NCI-H2107 treated with DMSO at 0.1 percent for 48 hours (cell line): ENCODE data around the gene ARL5A.
"Not testable (repeated sequence)": the region's sequence is repeated elsewhere in the genome, so short reads cannot be mapped to it uniquely, and the experiment has no call there.

Source experiments
- DNase-seq: peaks from one replicate; lab custom pipeline; 2025; ENCODE audit not compliant: unreplicated experiment; lab: John Stamatoyannopoulos, UW

Gene ARL5A

DNA sequence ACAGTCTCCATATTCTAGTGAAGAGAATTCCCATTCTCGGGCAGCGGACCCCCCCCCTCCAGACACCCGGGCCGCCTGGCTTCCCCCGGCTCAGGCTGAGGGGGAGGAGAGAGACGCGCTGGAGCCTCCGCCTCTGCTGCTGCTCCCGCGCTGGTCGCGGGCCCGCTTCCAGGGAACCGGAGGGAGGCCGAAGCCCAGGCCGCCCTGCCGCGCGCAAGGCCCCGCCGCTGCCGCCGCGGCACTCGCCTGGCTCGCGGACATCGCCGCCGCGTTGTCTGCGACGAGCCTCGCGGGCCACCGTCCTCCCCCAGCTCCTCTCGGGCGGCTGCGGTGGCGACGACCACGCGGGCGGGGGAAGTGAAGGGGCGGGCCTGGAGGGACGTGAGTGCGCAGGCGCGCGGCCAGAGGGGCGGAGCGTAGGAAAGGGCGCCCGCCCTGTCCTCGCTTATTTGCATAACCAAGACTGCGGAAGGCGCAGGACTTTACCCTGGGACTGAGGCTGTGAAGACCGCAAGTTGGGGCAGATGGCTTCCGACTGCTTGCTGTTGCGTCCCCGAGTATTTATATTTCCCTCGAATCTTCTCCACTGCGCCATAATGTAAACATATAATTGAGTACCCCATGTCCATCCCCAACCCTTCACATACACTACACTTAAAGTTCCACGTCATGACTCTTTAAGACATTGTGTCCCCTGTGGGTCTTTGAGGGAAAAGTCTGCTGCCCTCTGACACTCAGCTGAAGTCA lies at the start of gene ARL5A:
TSS of gene ARL5A (minus strand) at position 279 of the 747 bp plus-strand sequence. CDS start at position 34, 245 bp downstream.
- peak; percentile 81 for DNase-seq

DNA sequence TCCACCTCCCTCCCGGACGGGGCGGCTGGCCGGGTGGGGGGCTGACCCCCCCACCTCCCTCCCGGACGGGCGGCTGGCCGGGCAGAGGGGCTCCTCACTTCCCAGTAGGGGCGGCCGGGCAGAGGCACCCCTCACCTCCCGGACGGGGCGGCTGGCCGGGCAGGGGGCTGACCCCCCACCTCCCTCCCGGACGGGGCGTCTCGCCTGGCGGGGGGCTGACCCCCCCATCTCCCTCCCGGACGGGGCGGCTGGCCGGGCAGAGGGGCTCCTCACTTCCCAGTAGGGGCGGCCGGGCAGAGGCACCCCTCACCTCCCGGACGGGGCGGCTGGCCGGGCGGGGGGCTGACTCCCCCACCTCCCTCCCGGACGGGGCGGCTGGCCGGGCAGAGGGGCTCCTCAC lies 47.4 kb upstream of the ARL5A start:
- not testable (repeated sequence) for DNase-seq

DNA sequence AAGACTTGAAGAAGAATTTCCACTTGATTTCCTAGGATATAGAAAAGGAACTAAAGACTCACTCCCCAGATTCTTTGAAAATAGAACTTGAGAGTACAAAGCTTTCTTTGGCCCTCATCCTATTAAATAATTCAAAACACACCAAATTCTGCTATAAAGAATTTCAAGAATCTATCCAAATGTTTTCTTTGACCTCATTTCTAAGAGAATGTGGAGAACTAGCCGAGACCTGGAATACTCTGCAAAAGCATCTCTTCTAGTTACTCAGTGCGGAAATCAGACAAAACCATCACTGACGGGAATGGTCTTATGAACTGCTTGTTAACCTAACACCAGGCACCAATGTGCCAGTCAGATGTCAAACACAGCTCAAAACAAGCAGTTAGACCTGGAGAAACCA lies 44.2 kb upstream of the ARL5A start:
- no peak for DNase-seq

DNA sequence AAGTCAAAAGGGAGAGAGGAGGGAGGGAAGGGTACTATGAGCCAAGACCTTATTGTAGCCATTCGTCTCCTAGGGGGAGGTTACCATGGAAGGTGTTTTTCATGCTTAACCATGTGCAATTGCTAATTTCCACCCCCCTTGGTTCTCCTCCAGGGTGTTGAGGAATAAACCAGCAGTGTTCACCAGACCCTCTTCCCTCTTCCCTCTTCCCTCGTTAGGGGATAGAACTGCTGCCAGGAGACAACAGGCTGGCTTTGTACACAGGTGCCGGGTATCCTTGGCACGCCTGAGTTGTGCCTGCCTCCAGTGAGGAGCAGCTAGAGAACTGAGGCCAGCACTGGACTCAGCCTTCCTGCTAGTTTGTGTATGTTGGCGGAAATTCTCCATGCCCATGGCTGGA lies 41.1 kb upstream of the ARL5A start:
- no peak for DNase-seq

DNA sequence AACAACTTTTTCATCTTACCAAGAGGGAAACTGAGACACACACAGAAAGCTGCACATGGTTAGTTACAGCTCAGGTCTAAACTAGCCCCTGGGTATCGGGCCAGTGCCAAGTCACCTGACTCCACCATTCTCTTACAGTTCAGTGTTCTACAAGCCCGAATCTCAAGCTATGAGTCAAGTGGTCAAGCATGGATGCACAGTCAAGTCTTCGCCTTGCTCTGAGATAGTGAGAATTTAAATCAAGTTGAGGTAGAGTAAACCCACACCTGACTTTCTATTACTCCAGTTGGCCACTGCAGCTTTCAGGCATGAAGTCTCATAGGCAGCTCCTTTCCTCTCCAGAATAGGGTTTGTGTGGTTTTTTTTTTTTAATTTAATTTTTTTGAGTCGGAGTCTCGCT lies 34.5 kb upstream of the ARL5A start:
- peak; percentile 39 for DNase-seq

DNA sequence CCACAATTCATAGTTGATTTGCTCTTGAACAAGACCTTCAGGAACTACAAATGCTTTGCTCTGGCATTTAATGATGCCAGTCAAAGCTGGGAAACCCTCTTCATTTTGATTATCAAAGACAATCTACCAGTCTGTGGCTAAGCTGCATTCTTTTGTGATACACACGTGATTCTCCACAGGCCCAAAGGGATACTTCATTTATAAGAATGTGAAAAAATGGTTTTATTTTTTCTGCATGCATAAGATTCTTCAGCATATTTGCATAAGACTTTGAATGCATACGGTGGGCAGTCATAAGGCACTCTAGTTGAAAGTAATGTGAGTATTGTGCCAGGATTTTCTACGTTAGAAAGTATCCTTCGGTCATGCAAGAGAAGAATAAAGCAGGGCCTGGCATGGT lies 33.0 kb upstream of the ARL5A start:
- no peak for DNase-seq

DNA sequence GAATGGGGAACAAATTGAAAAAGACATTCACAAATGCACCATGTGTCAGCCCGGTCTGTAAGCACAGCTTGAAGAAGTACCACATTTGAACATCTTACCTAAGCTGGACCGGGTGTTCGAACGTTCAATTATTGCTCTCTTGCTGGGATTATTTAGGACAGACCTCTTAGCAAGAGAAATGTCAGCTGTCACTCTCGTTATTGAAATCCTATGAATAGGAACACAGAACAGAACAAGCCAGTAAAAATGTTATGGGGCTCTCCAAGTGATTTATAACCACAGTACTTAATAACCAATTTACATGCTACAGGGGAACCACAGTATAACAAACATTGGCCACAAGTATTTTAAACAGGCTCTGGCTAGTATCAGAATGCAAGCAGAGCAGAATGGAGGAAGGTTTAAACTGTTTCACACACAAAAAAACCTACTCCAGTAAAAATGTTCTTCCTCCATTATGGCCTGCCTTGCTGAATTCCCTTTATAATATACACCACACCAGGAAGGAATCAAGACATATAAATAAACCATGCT lies 32.5 kb upstream of the ARL5A start:
- DNase-seq = no peak

DNA sequence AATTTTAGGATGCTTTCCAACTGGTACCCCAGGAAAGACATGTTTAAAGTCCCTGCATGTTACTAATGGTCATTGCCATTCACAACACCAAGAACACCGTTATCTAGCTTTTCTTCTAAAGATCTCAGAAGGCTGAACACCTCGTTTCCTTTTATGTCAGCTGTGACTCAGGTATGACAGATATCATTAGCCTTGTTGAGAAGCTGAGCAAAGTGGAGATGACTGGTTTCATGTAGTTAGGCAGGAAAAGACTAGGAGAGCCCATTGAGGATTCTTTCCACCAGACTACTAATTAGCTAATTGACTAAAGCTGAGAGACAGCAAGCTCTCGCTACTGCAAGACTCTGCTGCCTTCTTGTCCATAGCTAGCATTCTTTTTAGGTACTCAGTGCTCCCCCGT lies 32.0 kb upstream of the ARL5A start:
- no peak for DNase-seq

DNA sequence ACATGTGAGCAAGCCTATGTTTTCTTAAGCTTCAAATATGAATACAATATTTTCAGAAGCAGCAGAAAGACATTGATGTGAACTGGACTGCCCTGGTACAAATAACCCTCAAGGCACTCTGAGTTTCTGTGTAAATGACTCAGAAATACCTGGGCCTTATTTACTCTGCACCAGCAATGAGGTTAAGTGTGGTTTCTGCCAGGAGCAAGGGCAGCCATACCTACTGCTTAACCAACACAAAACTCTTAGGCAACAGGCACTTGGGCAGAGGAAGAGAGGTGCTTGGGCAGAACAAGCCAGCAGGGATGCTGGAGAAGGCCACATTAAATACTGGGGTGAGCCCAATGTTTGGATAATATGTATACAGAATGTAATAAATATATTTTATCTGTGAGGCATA lies 29.4 kb upstream of the ARL5A start:
- no peak for DNase-seq

DNA sequence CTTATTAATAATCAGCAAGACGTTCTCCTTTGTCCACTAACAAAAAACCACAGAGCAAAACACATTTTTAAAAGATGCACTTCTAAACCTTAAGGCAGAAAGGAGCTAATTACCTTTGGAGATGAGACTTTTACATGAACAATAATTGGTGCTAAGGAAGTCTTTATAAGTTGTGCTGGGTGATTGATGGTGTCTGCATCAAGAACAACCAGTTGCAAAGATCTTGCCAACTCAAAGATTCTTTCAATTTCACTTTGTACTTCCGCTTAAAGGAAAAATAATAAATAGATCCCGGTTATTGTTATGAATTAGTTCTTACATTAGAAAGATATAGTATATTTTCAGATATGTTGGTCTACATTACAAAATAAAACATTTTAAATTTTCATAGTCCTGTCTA lies 26.9 kb upstream of the ARL5A start:
- DNase-seq = no peak

GRCh38 chr2:151853070-151853758 lies 25.0 kb upstream of the ARL5A start:
- DNase-seq = no peak

GRCh38 chr2:151852260-151853069 lies 24.2 kb upstream of the ARL5A start:
- DNase-seq = no peak

DNA sequence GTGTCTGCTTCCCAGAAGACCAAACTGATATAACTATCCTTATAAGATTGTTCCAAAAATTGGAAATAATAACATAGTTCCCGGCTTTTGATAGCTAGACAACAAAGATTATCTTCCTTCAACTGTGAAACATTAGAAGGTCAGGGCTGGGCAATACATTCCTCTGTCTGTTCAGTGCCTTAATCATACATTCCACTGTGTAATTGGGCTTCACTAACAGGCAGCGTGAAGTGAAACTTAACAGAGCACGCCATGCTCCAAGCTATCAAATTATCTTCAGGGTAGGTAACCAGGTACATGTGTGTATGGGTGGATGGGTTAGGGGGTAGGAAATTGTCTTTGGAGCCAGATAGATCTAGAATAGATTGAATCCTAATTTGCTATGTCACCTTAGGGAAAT lies 23.5 kb upstream of the ARL5A start:
- no peak for DNase-seq

DNA sequence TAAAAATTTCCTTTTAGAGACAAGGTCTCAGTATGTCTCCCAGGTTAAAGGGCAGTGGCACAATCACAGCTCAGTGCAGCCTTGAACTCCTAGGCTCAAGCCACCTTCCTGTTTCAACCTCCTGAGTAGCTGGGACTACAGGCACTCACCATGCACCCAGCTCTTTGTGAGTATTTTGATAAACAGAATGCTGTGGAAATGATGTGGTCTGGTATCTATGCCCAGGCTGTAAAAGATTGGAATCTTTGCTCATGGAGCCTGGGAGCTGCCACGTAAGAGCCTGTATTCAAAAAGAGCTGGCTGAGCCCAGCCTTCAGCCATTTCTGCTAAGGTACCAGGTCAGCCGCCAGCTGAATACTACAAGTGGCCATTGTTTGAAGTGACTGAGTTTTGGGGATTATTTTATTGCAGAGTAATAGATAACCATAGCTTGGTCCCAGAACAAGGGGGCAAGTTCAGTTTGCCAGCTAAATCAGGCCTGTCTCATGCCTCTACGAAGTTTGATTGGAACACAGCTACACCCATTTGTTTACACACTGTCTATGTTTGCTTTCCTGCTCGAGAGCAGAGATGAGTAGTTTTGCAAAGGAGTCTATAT lies 21.3 kb upstream of the ARL5A start:
- DNase-seq = peak; percentile 6

GRCh38 chr2:151845884-151846283 lies 17.7 kb upstream of the ARL5A start:
- no peak for DNase-seq

- DNase-seq = no peak
Observed at GRCh38 chr2:151845481-151845880, 17.3 kb upstream of the ARL5A start.

DNA sequence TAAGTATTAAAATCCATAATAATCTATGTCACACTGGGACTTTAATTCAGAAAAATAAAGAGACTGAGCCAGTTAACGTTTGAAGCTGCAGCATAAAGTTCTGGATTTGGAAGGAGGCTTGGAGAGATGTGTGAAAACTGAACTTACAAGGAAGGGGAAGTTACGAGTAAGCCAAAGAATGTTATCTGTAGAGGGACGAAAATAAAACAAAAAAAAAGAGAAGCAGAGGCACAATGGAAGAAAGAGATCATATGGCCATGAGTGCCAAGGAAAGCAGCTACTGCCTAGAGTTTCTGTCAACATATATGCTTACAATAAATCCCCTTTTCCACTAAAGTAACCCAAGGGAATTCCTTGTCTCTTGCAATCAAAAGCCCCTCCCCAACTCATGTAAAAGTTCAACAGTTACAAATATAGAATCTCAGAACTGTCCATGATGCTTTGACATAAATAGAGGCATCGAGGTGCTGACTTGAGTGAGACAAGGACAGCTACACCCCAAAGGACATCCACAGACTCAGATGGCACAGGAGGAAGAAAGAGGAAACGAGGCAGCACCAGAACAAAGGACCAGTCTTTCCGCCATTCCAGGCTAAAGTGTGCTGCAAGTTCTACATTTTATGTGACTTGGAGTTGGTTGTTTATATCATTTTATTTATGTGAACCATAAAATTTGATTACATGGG lies 16.1 kb upstream of the ARL5A start:
- DNase-seq = no peak

- DNase-seq = no peak
Observed at GRCh38 chr2:151843691-151844061, 15.5 kb upstream of the ARL5A start.

- no peak for DNase-seq
Observed at GRCh38 chr2:151842830-151843690, 14.8 kb upstream of the ARL5A start.

- no peak for DNase-seq
Observed at GRCh38 chr2:151841047-151841424, 12.8 kb upstream of the ARL5A start.
